PC-9 (cell line): ENCODE measurements around the gene SLC39A10.

Experiments used
- EZH2 ChIP-seq: fragments of 200-600 bp; sonication (generic); IDR thresholded peaks from 2 replicates; pipeline ENCODE4 v1.8.0; 2017; ENCODE audit warnings: antibody characterized with exemption, low read depth
- TF ChIP-seq, protein P1 (sequence below): fragments of 200-600 bp; sonication (generic); conservative IDR thresholded peaks from 2 replicates; pipeline ENCODE4 v1.6.1; 2017; ENCODE audit warnings: mixed run types, antibody characterized with exemption, mild to moderate bottlenecking, moderate library complexity

DNA sequence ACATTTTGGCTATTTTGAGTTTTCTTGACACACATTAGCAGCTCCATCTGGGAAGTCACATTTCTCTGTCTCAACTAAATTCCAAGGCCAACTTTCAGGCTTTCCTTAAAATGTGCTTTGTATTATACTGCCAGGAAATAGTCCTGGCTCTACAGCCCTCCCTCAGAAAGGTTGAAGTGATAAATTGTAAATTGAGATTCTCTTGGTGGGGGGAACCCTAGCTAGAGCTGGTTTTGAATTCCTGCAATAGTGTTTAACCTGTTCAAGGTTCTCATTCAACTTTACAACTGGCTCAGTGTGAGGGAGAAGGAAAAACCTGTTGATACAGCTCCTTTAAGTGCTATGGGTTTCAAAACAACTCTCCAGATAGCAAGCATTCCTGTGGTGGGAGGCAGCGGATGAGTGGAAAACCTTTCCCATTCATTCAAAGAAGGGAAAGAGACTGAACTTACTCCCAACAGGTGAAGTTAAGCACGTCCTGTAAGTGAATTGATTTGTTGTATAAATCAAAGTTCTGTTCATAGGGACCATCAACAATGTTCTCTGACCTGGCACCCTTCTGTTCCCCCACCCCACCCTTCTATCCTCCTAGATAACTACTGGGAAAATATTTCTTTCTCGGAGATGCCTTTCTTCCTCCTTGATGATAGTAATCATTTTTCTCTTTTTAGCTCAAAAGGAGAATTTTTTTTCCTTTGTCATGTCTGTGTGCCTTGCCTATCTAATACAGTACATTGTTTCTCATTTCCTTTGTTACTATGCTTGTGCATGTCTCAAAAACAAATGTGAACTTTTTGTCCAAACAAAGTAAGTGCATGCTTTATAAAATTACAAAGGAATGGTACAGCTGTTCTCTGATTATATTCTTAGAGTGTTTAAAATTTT is 44.2 kb upstream of the SLC39A10 start:
- TF ChIP-seq, protein P1, sequence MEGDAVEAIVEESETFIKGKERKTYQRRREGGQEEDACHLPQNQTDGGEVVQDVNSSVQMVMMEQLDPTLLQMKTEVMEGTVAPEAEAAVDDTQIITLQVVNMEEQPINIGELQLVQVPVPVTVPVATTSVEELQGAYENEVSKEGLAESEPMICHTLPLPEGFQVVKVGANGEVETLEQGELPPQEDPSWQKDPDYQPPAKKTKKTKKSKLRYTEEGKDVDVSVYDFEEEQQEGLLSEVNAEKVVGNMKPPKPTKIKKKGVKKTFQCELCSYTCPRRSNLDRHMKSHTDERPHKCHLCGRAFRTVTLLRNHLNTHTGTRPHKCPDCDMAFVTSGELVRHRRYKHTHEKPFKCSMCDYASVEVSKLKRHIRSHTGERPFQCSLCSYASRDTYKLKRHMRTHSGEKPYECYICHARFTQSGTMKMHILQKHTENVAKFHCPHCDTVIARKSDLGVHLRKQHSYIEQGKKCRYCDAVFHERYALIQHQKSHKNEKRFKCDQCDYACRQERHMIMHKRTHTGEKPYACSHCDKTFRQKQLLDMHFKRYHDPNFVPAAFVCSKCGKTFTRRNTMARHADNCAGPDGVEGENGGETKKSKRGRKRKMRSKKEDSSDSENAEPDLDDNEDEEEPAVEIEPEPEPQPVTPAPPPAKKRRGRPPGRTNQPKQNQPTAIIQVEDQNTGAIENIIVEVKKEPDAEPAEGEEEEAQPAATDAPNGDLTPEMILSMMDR: no peak
- TF ChIP-seq EZH2: no peak
